Fibroblast of pulmonary artery (primary cell): ENCODE results near the gene FXYD2.
A peak's percentile ranks its signal among the peaks of the same experiment; 100 is the strongest.

Source experiments
- DNase-seq: peaks from one replicate; pipeline ENCODE4 v3.0.0-alpha.2; 2010; ENCODE audit warnings: low read depth
- H3K4me3 ChIP-seq: replicated peaks from 2 replicates; pipeline ENCODE4 v1.5.1; 2011; ENCODE audit warnings: low read depth, mild to moderate bottlenecking, control low read depth, low read length, moderate library complexity
- CTCF ChIP-seq: IDR thresholded peaks from 2 replicates; pipeline ENCODE4 v1.5.1; 2011; ENCODE audit warnings: mild to moderate bottlenecking, control low read depth, low read length, inconsistent platforms; ENCODE audit errors: missing control alignments

The FXYD2 gene

DNA sequence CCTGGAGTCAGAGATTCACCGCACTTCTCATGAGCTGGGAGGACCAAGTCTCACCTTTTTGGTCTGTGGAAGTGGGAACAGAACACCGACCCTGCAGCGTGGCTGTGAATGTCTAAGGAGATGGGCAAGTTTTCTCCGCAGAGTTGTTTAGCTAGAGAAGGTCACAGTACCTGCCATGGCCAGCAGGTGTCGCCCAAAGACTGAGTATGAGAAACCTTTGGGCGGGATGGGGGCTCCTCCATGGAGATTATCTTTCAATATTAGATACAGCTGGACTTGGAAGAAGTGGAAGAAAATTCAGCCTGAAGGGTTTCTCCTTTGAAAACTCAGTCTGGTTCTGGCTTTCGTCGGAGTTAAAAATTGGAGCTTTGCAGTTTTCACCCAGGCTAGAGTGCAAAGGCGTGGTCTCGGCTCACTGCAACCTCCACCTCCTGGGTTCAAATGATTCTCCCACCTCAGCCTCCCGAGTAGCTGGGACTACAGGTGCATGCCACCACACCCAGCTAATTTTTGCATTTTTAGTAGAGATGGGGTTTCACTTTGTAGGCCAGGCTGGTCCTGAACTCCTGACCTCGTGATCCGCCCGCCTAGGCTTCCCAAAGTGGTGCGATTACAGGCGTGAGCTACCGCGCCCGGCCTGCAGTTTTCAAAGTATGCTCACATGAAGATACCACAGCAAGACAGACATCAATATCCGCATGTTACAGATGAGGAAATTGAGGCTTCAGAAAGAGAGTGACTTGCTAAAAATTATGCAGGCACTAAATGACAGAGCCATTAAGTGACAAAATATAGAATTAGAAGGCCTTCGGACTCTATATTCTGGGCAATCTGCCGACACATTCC lies 16.8 kb downstream of the FXYD2 start:
- peak; percentile 71 for DNase-seq
- H3K4me3 ChIP-seq, result no peak overlapping the region
- TF ChIP-seq CTCF, result peak; percentile 90

- no peak for TF ChIP-seq CTCF
- no peak overlapping the region for H3K4me3 ChIP-seq
- no peak for DNase-seq
Observed at GRCh38 chr11:117806846-117807245, 17.7 kb downstream of the FXYD2 start.

GRCh38 chr11:117805045-117805444 lies 19.5 kb downstream of the FXYD2 start:
- TF ChIP-seq CTCF, result no peak
- no peak for DNase-seq
- H3K4me3 ChIP-seq, result no peak overlapping the region

DNA sequence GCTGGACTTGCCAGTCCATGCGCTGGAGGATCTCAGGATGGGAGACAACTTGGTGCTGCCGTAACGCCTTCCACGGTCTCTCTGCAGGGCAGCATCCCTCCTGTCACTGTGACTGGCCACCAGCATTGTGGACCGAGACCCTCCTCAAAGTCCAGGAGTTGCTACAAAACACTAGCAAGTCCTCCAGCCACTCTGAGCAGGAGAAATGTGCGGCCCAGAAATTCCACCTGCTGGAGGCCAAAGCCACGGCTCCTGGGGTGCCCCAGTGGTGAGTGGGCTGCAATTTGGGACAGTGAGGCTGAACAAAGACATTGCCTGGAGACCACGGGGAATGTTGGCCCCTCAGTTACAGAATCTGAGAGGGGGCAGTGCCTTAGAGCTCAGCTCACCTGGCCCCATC lies 20.6 kb downstream of the FXYD2 start:
- no peak for TF ChIP-seq CTCF
- H3K4me3 ChIP-seq, result no peak overlapping the region
- DNase-seq, result no peak

- no peak for TF ChIP-seq CTCF
- no peak overlapping the region for H3K4me3 ChIP-seq
- DNase-seq, result no peak
Observed at GRCh38 chr11:117799634-117800033, 24.9 kb downstream of the FXYD2 start.

- no peak for DNase-seq
- no peak within 1 kb of the TSS for H3K4me3 ChIP-seq
- TF ChIP-seq CTCF, result no peak
Observed at GRCh38 chr11:117796872-117797529, 27.5 kb downstream of the FXYD2 start, which contains the start of gene DSCAML1. DSCAML1 (minus strand) TSS chr11:117797216; CDS start chr11:117797079, 137 bp downstream.
